Loucy (cell line): ENCODE measurements around the gene PRM3.

ENCODE experiments used
- CTCF ChIP-seq: fragments of 200-600 bp; sonication (generic); conservative IDR thresholded peaks from 2 replicates; pipeline ENCODE4 v1.5.1; 2014; ENCODE audit warnings: mild to moderate bottlenecking, antibody characterized with exemption, low read length
- EZH2phosphoT487 ChIP-seq: fragments of 200-600 bp; IDR thresholded peaks from 2 replicates; pipeline ENCODE4 v1.6.1; 2018; ENCODE audit warnings: antibody characterized with exemption, mild to moderate bottlenecking, moderate library complexity, borderline replicate concordance

- TF ChIP-seq CTCF (no peak), EZH2phosphoT487 (no peak)
Observed at GRCh38 chr16:11283820-11284248, 10.4 kb upstream of the PRM3 start.
